MM.1S (cell line): ENCODE results near the gene RGPD8.

Experiments
- DNase-seq: peaks from one replicate; pipeline ENCODE4 v3.0.0-alpha.2; 2015
- H2AFZ ChIP-seq: fragments of 300-600 bp; sonication (generic); 2 replicates; pipeline ENCODE4 v1.6.0; 2016; ENCODE audit warnings: antibody characterized with exemption, low read length
- H3F3A ChIP-seq: fragments of 300-600 bp; sonication (generic); 2 replicates; pipeline ENCODE4 v1.6.1; 2016; ENCODE audit warnings: mild to moderate bottlenecking, antibody characterized with exemption, low read length, moderate library complexity, mixed read lengths; ENCODE audit not compliant: insufficient read depth
- H3K27ac ChIP-seq: fragments of 300-600 bp; sonication (generic); 2 replicates; pipeline ENCODE4 v1.5.1; 2016; ENCODE audit warnings: mild to moderate bottlenecking, low read length
- H3K27me3 ChIP-seq: fragments of 300-600 bp; sonication (generic); replicated peaks from 2 replicates; pipeline ENCODE4 v1.6.0; 2016; ENCODE audit warnings: low read length; ENCODE audit not compliant: insufficient read depth
- H3K36me3 ChIP-seq: fragments of 300-600 bp; sonication (generic); replicated peaks from 2 replicates; pipeline ENCODE4 v1.6.1; 2016; ENCODE audit warnings: mild to moderate bottlenecking, low read length, mixed read lengths; ENCODE audit not compliant: insufficient read depth
- H3K4me1 ChIP-seq: fragments of 300-600 bp; sonication (generic); 2 replicates; pipeline ENCODE4 v1.6.1; 2016; ENCODE audit warnings: low read length, mixed read lengths
- H3K4me2 ChIP-seq: fragments of 300-600 bp; sonication (generic); 2 replicates; pipeline ENCODE4 v1.6.0; 2016; ENCODE audit warnings: low read depth, low read length
- H3K4me3 ChIP-seq: fragments of 300-600 bp; sonication (generic); 2 replicates; pipeline ENCODE4 v1.5.1; 2016; ENCODE audit warnings: low read length, mixed read lengths
- H3K79me2 ChIP-seq: fragments of 300-600 bp; sonication (generic); 2 replicates; pipeline ENCODE4 v1.6.1; 2016; ENCODE audit warnings: mixed run types, low read length, mixed read lengths
- H3K9ac ChIP-seq: fragments of 300-600 bp; sonication (generic); 2 replicates; pipeline ENCODE4 v1.6.1; 2016; ENCODE audit warnings: low read length, mixed read lengths
- H3K9me2 ChIP-seq: fragments of 300-600 bp; sonication (generic); replicated peaks from 2 replicates; pipeline ENCODE4 v1.6.1; 2016; ENCODE audit warnings: mild to moderate bottlenecking, low read length, mixed read lengths; ENCODE audit not compliant: insufficient read depth
- H3K9me3 ChIP-seq: fragments of 300-600 bp; sonication (generic); replicated peaks from 2 replicates; pipeline ENCODE4 v1.6.1; 2016; ENCODE audit warnings: mild to moderate bottlenecking, low read length, mixed read lengths; ENCODE audit not compliant: insufficient read depth
- H4K20me1 ChIP-seq: fragments of 300-600 bp; sonication (generic); 2 replicates; pipeline ENCODE4 v1.6.1; 2016; ENCODE audit warnings: mild to moderate bottlenecking, low read length, moderate library complexity, mixed read lengths; ENCODE audit not compliant: insufficient read depth
- CTCF ChIP-seq: fragments of 300-600 bp; sonication (generic); IDR thresholded peaks from 2 replicates; pipeline ENCODE4 v1.5.1; 2016; ENCODE audit warnings: antibody characterized with exemption, low read length, mixed read lengths
- EZH2 ChIP-seq: fragments of 300-600 bp; sonication (generic); optimal IDR thresholded peaks from 2 replicates; pipeline ENCODE3; 2017; ENCODE audit warnings: low read depth, mild to moderate bottlenecking, antibody characterized with exemption, low read length, mixed read lengths
- EZH2phosphoT487 ChIP-seq: fragments of 300-600 bp; sonication (generic); IDR thresholded peaks from 2 replicates; pipeline ENCODE4 v1.6.1; 2018; ENCODE audit warnings: antibody characterized with exemption, low read length

Gene RGPD8

GRCh38 chr2:112481528-112482233 is 48.2 kb upstream of the RGPD8 start, which contains the start of gene TTL:
Gene TTL (plus strand): TSS chr2:112482156. CDS start chr2:112482345, 189 bp downstream.
- no peaks in the 10 kb centered on the region for H3K9me2 ChIP-seq
- no peaks in the 10 kb centered on the region for H4K20me1 ChIP-seq

GRCh38 chr2:112481050-112481527 is 47.6 kb upstream of the RGPD8 start:
- Histone ChIP-seq H3K4me2 (peak overlapping the region; percentile 93), H3K4me1 (peaks cover 15% of the 10 kb centered on the region), H3K27ac (peak overlapping the region; percentile 40; the same call in 1 of the 2 replicates), H3K79me2 (peaks cover 36% of the 10 kb centered on the region), H4K20me1 (no peaks in the 10 kb centered on the region), H3F3A (peaks cover 17% of the 10 kb centered on the region), H3K9ac (peak overlapping the region; percentile 59), H3K9me3 (no peaks in the 10 kb centered on the region), H3K9me2 (no peaks in the 10 kb centered on the region), H3K27me3 (no peaks in the 10 kb centered on the region), H3K4me3 (peak overlapping the region; percentile 77), H3K36me3 (no peaks in the 10 kb centered on the region), H2AFZ (peak overlapping the region; percentile 94)
- peak; percentile 85 for DNase-seq
- TF ChIP-seq EZH2phosphoT487 (no peak), CTCF (peak; percentile 84)

More at GRCh38 chr2:112481528-112482233, 48.2 kb upstream of the RGPD8 start, which contains the start of gene TTL:
- no peaks in the 10 kb centered on the region for H3K27me3 ChIP-seq
- H3K27ac ChIP-seq = peak within 1 kb of the TSS; percentile 65; the same call in 1 of the 2 replicates
- no peaks in the 10 kb centered on the region for H3K36me3 ChIP-seq
- H3K4me3 ChIP-seq = peak within 1 kb of the TSS; percentile 99
- peak; percentile 77 for DNase-seq
- H3K4me1 ChIP-seq = peaks cover 15% of the 10 kb centered on the region
- TF ChIP-seq CTCF (no peak), EZH2phosphoT487 (no peak), EZH2 (no peak)
- peak within 1 kb of the TSS; percentile 81 for H3K9ac ChIP-seq
- H2AFZ ChIP-seq = peak within 1 kb of the TSS; percentile 99
- H3K4me2 ChIP-seq = peak within 1 kb of the TSS; percentile 93
- H3K9me3 ChIP-seq = no peaks in the 10 kb centered on the region
- peaks cover 41% of the 10 kb centered on the region for H3K79me2 ChIP-seq
- H3F3A ChIP-seq = peaks cover 17% of the 10 kb centered on the region

- Histone ChIP-seq H3K9me2 (no peaks in the 10 kb centered on the region), H3K9ac (peak overlapping the region; percentile 59), H3K79me2 (peaks cover 31% of the 10 kb centered on the region), H3K4me2 (peak overlapping the region; percentile 93), H3K36me3 (no peaks in the 10 kb centered on the region), H4K20me1 (no peaks in the 10 kb centered on the region), H3K9me3 (no peaks in the 10 kb centered on the region), H3K27ac (no peak overlapping the region), H2AFZ (peak overlapping the region; percentile 94), H3K4me3 (peak overlapping the region; percentile 77), H3K27me3 (no peaks in the 10 kb centered on the region), H3F3A (peaks cover 17% of the 10 kb centered on the region), H3K4me1 (peaks cover 15% of the 10 kb centered on the region)
- TF ChIP-seq CTCF = no peak
- no peak for TF ChIP-seq EZH2
- DNase-seq = peak; percentile 12
Measured at GRCh38 chr2:112480530-112481049, 47.1 kb upstream of the RGPD8 start.
